HCT116 (cell line): ENCODE results near the gene MAP2K3. TPM values are rescaled to one million over a fixed set of nuclear protein-coding genes. Genes with fewer than 3 reads are reported as not detected.

Experiments used
- ATAC-seq: fragments of 200-7000 bp; cut with Tn5 transposase; 2 replicates; pipeline ENCODE4 v1.9.1; 2020; ENCODE audit warnings: mild to moderate bottlenecking, moderate library complexity
- BruUV-seq: library from RNA; stranded (reverse); fragments of 400-500 nt; replicated peaks from 2 replicates; lab custom pipeline; 2021; lab: Mats Ljungman, UMichigan
- CTCF ChIA-PET: fragments of 300-600 bp; sonication (Branson Sonifier 250); formaldehyde crosslinking; loops from one replicate; lab custom pipeline; 2021; ENCODE audit warnings: antibody characterized with exemption; lab: Charles Lee
- POLR2A ChIA-PET: fragments of 300-600, 350-600 bp; sonication (Branson Sonifier 250); formaldehyde crosslinking; loops from one replicate; lab custom pipeline; 2021; ENCODE audit warnings: antibody characterized with exemption; lab: Charles Lee
- RAD21 ChIA-PET, 2 experiments: fragments of 300-600 bp; sonication (Branson Sonifier 250); formaldehyde crosslinking; loops; one replicate each; lab custom pipeline; 2023; ENCODE audit warnings: low total read pairs in 2 of 2; ENCODE audit not compliant: uncharacterized antibody in 2 of 2, unreplicated experiment in 2 of 2, low non-redundant PET in 1 of 2; lab: Charles Lee
- DNase-seq: peaks from one replicate; pipeline ENCODE4 v3.0.0-alpha.2; 2010; ENCODE audit warnings: low read depth, low spot score
- H2AFZ ChIP-seq: fragments of 200-600 bp; shearing (Covaris generic), sonication (generic); 2 replicates; pipeline ENCODE4 v1.6.1; 2017; ENCODE audit warnings: low read depth, mixed run types, mixed read lengths, antibody characterized with exemption, low read length; ENCODE audit not compliant: poor library complexity, severe bottlenecking
- H3K27ac ChIP-seq: 2 replicates; pipeline ENCODE4 v1.5.1; 2012; ENCODE audit warnings: low read depth, low read length
- H3K27me3 ChIP-seq: fragments of 200-600 bp; sonication (generic); 2 replicates; pipeline ENCODE4 v1.6.1; 2016; ENCODE audit warnings: mixed run types, low read length, mixed read lengths; ENCODE audit not compliant: insufficient read depth
- H3K36me3 ChIP-seq, 2 experiments: fragments of 200-500 bp in 1 of 2; fragments of 200-600 bp in 1 of 2; sonication (Bioruptor generic) in 1 of 2; sonication (generic) in 1 of 2; 2 replicates each; pipeline versions ENCODE4 v1.5.1 to v1.6.1; 2014 to 2016; ENCODE audit warnings: low read length in 2 of 2, inconsistent platforms in 1 of 2, mixed read lengths in 1 of 2, mixed run types in 1 of 2; ENCODE audit not compliant: insufficient read depth in 2 of 2, control insufficient read depth in 1 of 2
- H3K4me1 ChIP-seq, 2 experiments: fragments of 200-600 bp in 1 of 2; sonication (generic) in 1 of 2; 2 replicates each; pipeline versions ENCODE4 v1.5.1 to v1.6.1; 2012 to 2017; ENCODE audit warnings: low read length in 2 of 2, inconsistent platforms in 1 of 2, mild to moderate bottlenecking in 1 of 2, mixed read lengths in 1 of 2, mixed run types in 1 of 2, moderate library complexity in 1 of 2; ENCODE audit not compliant: insufficient read depth in 2 of 2, control insufficient read depth in 1 of 2
- H3K4me2 ChIP-seq: fragments of 200-600 bp; sonication (generic); 2 replicates; pipeline ENCODE4 v1.6.1; 2017; ENCODE audit warnings: mixed run types, low read length, mixed read lengths
- H3K4me3 ChIP-seq, 2 experiments: fragments of 200-600 bp in 1 of 2; sonication (generic) in 1 of 2; replicated peaks in 1 of 2; 2 replicates each; pipeline ENCODE4 v1.5.1; 2011 to 2016; ENCODE audit warnings: low read length in 2 of 2, control low read depth in 1 of 2, low read depth in 1 of 2, mild to moderate bottlenecking in 1 of 2, mixed read lengths in 1 of 2, mixed run types in 1 of 2
- H3K79me2 ChIP-seq: fragments of 200-600 bp; sonication (generic); 2 replicates; pipeline ENCODE4 v1.6.1; 2017; ENCODE audit warnings: mild to moderate bottlenecking, mixed run types, low read length, moderate library complexity, mixed read lengths; ENCODE audit not compliant: insufficient read depth
- H3K9ac ChIP-seq: fragments of 200-600 bp; sonication (generic); 2 replicates; pipeline ENCODE4 v1.6.1; 2016; ENCODE audit warnings: low read length, mixed read lengths
- H3K9me2 ChIP-seq: fragments of 200-600 bp; sonication (generic), shearing (Covaris generic); 2 replicates; pipeline ENCODE4 v1.6.1; 2017; ENCODE audit warnings: mixed run types, mild to moderate bottlenecking, moderate library complexity; ENCODE audit not compliant: insufficient read depth
- H3K9me3 ChIP-seq, 2 experiments: fragments of 200-500 bp in 1 of 2; fragments of 200-600 bp in 1 of 2; sonication (Bioruptor generic) in 1 of 2; sonication (generic) in 1 of 2; 2 replicates each; pipeline ENCODE4 v1.6.1; 2014 to 2017; ENCODE audit warnings: low read length in 2 of 2, mixed read lengths in 2 of 2, inconsistent platforms in 1 of 2, low read depth in 1 of 2, mild to moderate bottlenecking in 1 of 2, mixed run types in 1 of 2, moderate library complexity in 1 of 2; ENCODE audit not compliant: control insufficient read depth in 1 of 2, insufficient read depth in 1 of 2
- H4K20me1 ChIP-seq: fragments of 200-600 bp; sonication (generic), shearing (Covaris generic); 2 replicates; pipeline ENCODE4 v1.6.1; 2017; ENCODE audit warnings: mixed run types, mild to moderate bottlenecking, moderate library complexity; ENCODE audit not compliant: insufficient read depth
- CBX3 ChIP-seq: IDR thresholded peaks from 2 replicates; pipeline ENCODE4 v1.6.1; 2012; ENCODE audit warnings: low read depth
- CEBPB ChIP-seq: IDR thresholded peaks from 2 replicates; pipeline ENCODE4 v1.6.1; 2012; ENCODE audit warnings: low read depth
- FOSL1 ChIP-seq: IDR thresholded peaks from 2 replicates; pipeline ENCODE4 v1.6.1; 2012; ENCODE audit warnings: low read depth
- JUND ChIP-seq: IDR thresholded peaks from 2 replicates; pipeline ENCODE4 v1.6.1; 2012
- MAX ChIP-seq: IDR thresholded peaks from 2 replicates; pipeline ENCODE4 v1.6.1; 2012
- POLR2A ChIP-seq: IDR thresholded peaks from 2 replicates; pipeline ENCODE4 v1.7.0; 2011; ENCODE audit warnings: borderline replicate concordance; ENCODE audit not compliant: insufficient read depth, insufficient read length; ENCODE audit errors: extremely low read depth
- SIN3A ChIP-seq: IDR thresholded peaks from 2 replicates; pipeline ENCODE4 v1.6.1; 2012; ENCODE audit warnings: low read depth
- SP1 ChIP-seq: IDR thresholded peaks from 2 replicates; pipeline ENCODE4 v1.6.1; 2012; ENCODE audit warnings: low read depth
- SRF ChIP-seq: IDR thresholded peaks from 2 replicates; pipeline ENCODE4 v1.6.1; 2012; ENCODE audit warnings: low read depth
- TCF7L2 ChIP-seq: IDR thresholded peaks from 2 replicates; pipeline ENCODE4 v1.7.0; 2011; ENCODE audit warnings: borderline replicate concordance, inconsistent platforms; ENCODE audit not compliant: insufficient read depth, insufficient read length; ENCODE audit errors: extremely low read depth
- ZBTB33 ChIP-seq: IDR thresholded peaks from 2 replicates; pipeline ENCODE4 v1.6.1; 2011; ENCODE audit warnings: mild to moderate bottlenecking, low read length, moderate library complexity; ENCODE audit not compliant: insufficient replicate concordance; ENCODE audit errors: extremely low read depth
- ZFX ChIP-seq: fragments of 450-650 bp; IDR thresholded peaks from 2 replicates; pipeline ENCODE4 v1.6.1; 2017
- ZNF274 ChIP-seq: fragments of 200-500 bp; sonication (Bioruptor generic); IDR thresholded peaks from 2 replicates; pipeline ENCODE4 v1.6.1; 2014; ENCODE audit warnings: mild to moderate bottlenecking, low read depth, low read length, inconsistent platforms
- intact Hi-C: fragments of 100-400 bp; cut with micrococcal nuclease; formaldehyde crosslinking; loops from 2 replicates; pipeline ENCODE4 v1.10.0; 2022
- total RNA-seq: library from RNA; stranded (reverse); gene quantifications from one replicate; pipeline ENCODE4 v1.2.1, GENCODE V29; 2021; ENCODE audit not compliant: unreplicated experiment
- TF ChIP-seq, protein P1 (sequence below), 3 experiments: fragments of 200-600 bp in 1 of 3; sonication (generic) in 1 of 3; IDR thresholded peaks in 2 of 3; conservative IDR thresholded peaks in 1 of 3; 2 replicates each; pipeline ENCODE4 v1.5.1; 2012 to 2017; ENCODE audit warnings: low read depth in 2 of 3, low read length in 2 of 3, antibody characterized with exemption in 1 of 3, borderline replicate concordance in 1 of 3, control low read depth in 1 of 3, mild to moderate bottlenecking in 1 of 3, mixed read lengths in 1 of 3, mixed run types in 1 of 3, moderate library complexity in 1 of 3; ENCODE audit not compliant: insufficient read depth in 1 of 3

The MAP2K3 gene
- total RNA-seq, 1 experiment from 2014 or later, result 96.7 TPM

GRCh38 chr17:21242780-21243515, 41.6 kb upstream of the MAP2K3 start:
- no peaks in the 10 kb centered on the region for H3K4me1 ChIP-seq
- ChIA-PET RAD21 (no interaction called here), POLR2A (no interaction called here), CTCF (no interaction called here)
- H3K4me2 ChIP-seq, result no peak overlapping the region
- H2AFZ ChIP-seq, result no peak overlapping the region
- no peak overlapping the region for H3K27ac ChIP-seq
- H4K20me1 ChIP-seq, result no peaks in the 10 kb centered on the region
- no TSS peak for BruUV-seq
- no peaks in the 10 kb centered on the region for H3K36me3 ChIP-seq
- no peak for TF ChIP-seq CBX3
- no peak for TF ChIP-seq FOSL1
- TF ChIP-seq CEBPB, result no peak
- no peak for TF ChIP-seq ZFX
- TF ChIP-seq TCF7L2, result no peak
- TF ChIP-seq POLR2A, result no peak
- TF ChIP-seq JUND, result no peak
- no peak for TF ChIP-seq ZBTB33
- TF ChIP-seq, protein P1, sequence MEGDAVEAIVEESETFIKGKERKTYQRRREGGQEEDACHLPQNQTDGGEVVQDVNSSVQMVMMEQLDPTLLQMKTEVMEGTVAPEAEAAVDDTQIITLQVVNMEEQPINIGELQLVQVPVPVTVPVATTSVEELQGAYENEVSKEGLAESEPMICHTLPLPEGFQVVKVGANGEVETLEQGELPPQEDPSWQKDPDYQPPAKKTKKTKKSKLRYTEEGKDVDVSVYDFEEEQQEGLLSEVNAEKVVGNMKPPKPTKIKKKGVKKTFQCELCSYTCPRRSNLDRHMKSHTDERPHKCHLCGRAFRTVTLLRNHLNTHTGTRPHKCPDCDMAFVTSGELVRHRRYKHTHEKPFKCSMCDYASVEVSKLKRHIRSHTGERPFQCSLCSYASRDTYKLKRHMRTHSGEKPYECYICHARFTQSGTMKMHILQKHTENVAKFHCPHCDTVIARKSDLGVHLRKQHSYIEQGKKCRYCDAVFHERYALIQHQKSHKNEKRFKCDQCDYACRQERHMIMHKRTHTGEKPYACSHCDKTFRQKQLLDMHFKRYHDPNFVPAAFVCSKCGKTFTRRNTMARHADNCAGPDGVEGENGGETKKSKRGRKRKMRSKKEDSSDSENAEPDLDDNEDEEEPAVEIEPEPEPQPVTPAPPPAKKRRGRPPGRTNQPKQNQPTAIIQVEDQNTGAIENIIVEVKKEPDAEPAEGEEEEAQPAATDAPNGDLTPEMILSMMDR (IDR thresholded peaks at IDR 0.05 in 2 of 3, conservative IDR thresholded peaks at IDR 0.05 in 1 of 3; ENCODE audit: borderline replicate concordance in 1 of 3, insufficient read depth in 1 of 3, low read depth in 2 of 3, low read length in 2 of 3), result no peak
- TF ChIP-seq SIN3A, result no peak
- no peak for TF ChIP-seq SP1
- no peak for TF ChIP-seq ZNF274
- TF ChIP-seq MAX, result no peak
- no peak for TF ChIP-seq SRF
- no peaks in the 10 kb centered on the region for H3K9me2 ChIP-seq
- no peak overlapping the region for H3K9ac ChIP-seq
- H3K9me3 ChIP-seq, result no peaks in the 10 kb centered on the region
- H3K79me2 ChIP-seq, result no peaks in the 10 kb centered on the region
- H3K4me3 ChIP-seq, result no peak overlapping the region
- H3K27me3 ChIP-seq, result no peaks in the 10 kb centered on the region
- ATAC-seq (no peak), DNase-seq (no peak)
- intact Hi-C loops, result no loop called here
